CD4-positive, alpha-beta memory T cell (primary cell): ENCODE results near the gene IQSEC3. TPM values are rescaled to one million over a fixed set of nuclear protein-coding genes. Genes with fewer than 3 reads are reported as not detected.

Source experiments
- CTCF ChIA-PET: fragments of 350-600 bp; sonication (Branson Sonifier 250); formaldehyde crosslinking; loops from one replicate; lab custom pipeline; 2021; ENCODE audit warnings: inconsistent platforms; ENCODE audit not compliant: partially characterized antibody; lab: Charles Lee
- POLR2A ChIA-PET: fragments of 350-600 bp; sonication (Branson Sonifier 250); formaldehyde crosslinking; loops from one replicate; lab custom pipeline; 2021; ENCODE audit not compliant: partially characterized antibody; lab: Charles Lee
- DNase-seq, 5 donors: peaks; one replicate each; pipeline versions ENCODE4 v3.0.0 to v3.0.0-alpha.2; 2020 to 2022; ENCODE audit warnings: mixed read lengths in 1 of 5
- H3K27ac ChIP-seq: one replicate; pipeline ENCODE4 v1.7.0; 2013; ENCODE audit warnings: low read depth, low read length
- H3K27me3 ChIP-seq: 2 replicates; pipeline ENCODE4 v1.7.0; 2013; ENCODE audit warnings: mild to moderate bottlenecking, low read length, moderate library complexity; ENCODE audit not compliant: insufficient read depth
- H3K36me3 ChIP-seq: 2 replicates; pipeline ENCODE4 v1.7.0; 2013; ENCODE audit warnings: mild to moderate bottlenecking, low read length, moderate library complexity; ENCODE audit not compliant: insufficient read depth
- H3K4me1 ChIP-seq: 2 replicates; pipeline ENCODE4 v1.7.0; 2013; ENCODE audit warnings: mild to moderate bottlenecking, low read length, moderate library complexity; ENCODE audit not compliant: insufficient read depth
- H3K4me3 ChIP-seq, 2 donors: one replicate each; pipeline ENCODE4 v1.7.0; 2013; ENCODE audit warnings: low read length in 2 of 2, mild to moderate bottlenecking in 1 of 2
- H3K9me3 ChIP-seq, 2 donors: one replicate each; pipeline ENCODE4 v1.7.0; 2013; ENCODE audit warnings: low read length in 2 of 2, control low read depth in 1 of 2; ENCODE audit not compliant: control insufficient read depth in 1 of 2
- H3K27ac Mint-ChIP-seq, 7 donors: one replicate each; pipeline ENCODE4 v1.8.0; 2020 to 2021; ENCODE audit warnings: mixed read lengths in 7 of 7, mild to moderate bottlenecking in 6 of 7, inconsistent platforms in 3 of 7, moderate library complexity in 3 of 7
- H3K27me3 Mint-ChIP-seq, 2 donors: one replicate each; pipeline ENCODE4 v1.8.0; 2020 to 2021; ENCODE audit warnings: mixed read lengths in 2 of 2
- H3K36me3 Mint-ChIP-seq, 2 donors: one replicate each; pipeline ENCODE4 v1.8.0; 2020 to 2021; ENCODE audit warnings: mixed read lengths in 2 of 2, inconsistent platforms in 1 of 2, mild to moderate bottlenecking in 1 of 2
- H3K4me1 Mint-ChIP-seq, 4 donors: one replicate each; pipeline ENCODE4 v1.8.0; 2020 to 2021; ENCODE audit warnings: mixed read lengths in 4 of 4, mild to moderate bottlenecking in 1 of 4
- H3K4me3 Mint-ChIP-seq, 8 donors: one replicate each; pipeline ENCODE4 v1.8.0; 2020 to 2021; ENCODE audit warnings: mixed read lengths in 8 of 8, mild to moderate bottlenecking in 7 of 8, moderate library complexity in 6 of 8, inconsistent platforms in 3 of 8
- H3K9me3 Mint-ChIP-seq, 8 donors: one replicate each; pipeline ENCODE4 v1.8.0; 2020 to 2021; ENCODE audit warnings: mixed read lengths in 8 of 8, mild to moderate bottlenecking in 5 of 8, inconsistent platforms in 3 of 8, moderate library complexity in 1 of 8
- intact Hi-C: fragments of 100-400 bp; cut with micrococcal nuclease; formaldehyde crosslinking; loops from one replicate; pipeline ENCODE4 v1.15.1; 2023
- polyA plus RNA-seq, 2 donors: library from polyadenylated mRNA; unstranded; fragments of 300-500 nt; fragmentation: Illumina TruSeq; gene quantifications; one replicate each; pipeline ENCODE4 v1.2.3, GENCODE V29; 2021
- total RNA-seq, 2 experiments: library from RNA; stranded (reverse); gene quantifications; one replicate each; pipeline ENCODE4 v1.2.3, GENCODE V29; 2021

IQSEC3 gene
- total and polyA plus RNA-seq, 4 experiments from 2014 or later = 0.84 to 0.91 TPM; not detected in 2

GRCh38 chr12:114626-115211, 48.2 kb downstream of the IQSEC3 start:
- H3K27ac Mint-ChIP-seq = no peak overlapping the region
- H3K27ac ChIP-seq = no peak overlapping the region
- no peak for DNase-seq
- no peak overlapping the region for H3K4me3 ChIP-seq
- H3K27me3 Mint-ChIP-seq = peaks cover 21 to 37% of the 10 kb centered on the region in 2 donors
- H3K27me3 ChIP-seq = no peaks in the 10 kb centered on the region
- intact Hi-C loops = no loop called here
- H3K36me3 ChIP-seq = no peaks in the 10 kb centered on the region
- no peaks in the 10 kb centered on the region for H3K4me1 ChIP-seq
- ChIA-PET CTCF (no interaction called here), POLR2A (no interaction called here)
- no peak overlapping the region for H3K4me3 Mint-ChIP-seq
- no peaks in the 10 kb centered on the region for H3K9me3 ChIP-seq
- no peaks in the 10 kb centered on the region for H3K36me3 Mint-ChIP-seq
- H3K4me1 Mint-ChIP-seq = peaks cover 0 to 3% (median 2%) of the 10 kb centered on the region in 4 donors
- H3K9me3 Mint-ChIP-seq = no peaks in the 10 kb centered on the region

GRCh38 chr12:115518-115917, 49.0 kb downstream of the IQSEC3 start:
- peaks cover 25 to 42% of the 10 kb centered on the region in 2 donors for H3K27me3 Mint-ChIP-seq
- H3K9me3 ChIP-seq = no peaks in the 10 kb centered on the region
- no peaks in the 10 kb centered on the region for H3K9me3 Mint-ChIP-seq
- ChIA-PET CTCF (no interaction called here), POLR2A (no interaction called here)
- no peak overlapping the region for H3K4me3 ChIP-seq
- H3K4me1 Mint-ChIP-seq = no peaks in the 10 kb centered on the region
- DNase-seq = no peak
- H3K4me3 Mint-ChIP-seq = no peak overlapping the region
- intact Hi-C loops = no loop called here
- no peaks in the 10 kb centered on the region for H3K4me1 ChIP-seq
- no peak overlapping the region for H3K27ac ChIP-seq
- no peaks in the 10 kb centered on the region for H3K36me3 ChIP-seq
- H3K27ac Mint-ChIP-seq = no peak overlapping the region
- no peaks in the 10 kb centered on the region for H3K27me3 ChIP-seq
- H3K36me3 Mint-ChIP-seq = no peaks in the 10 kb centered on the region

- Histone ChIP-seq H3K36me3 (no peaks in the 10 kb centered on the region), H3K4me1 (no peaks in the 10 kb centered on the region), H3K4me3 (no peak overlapping the region), H3K27me3 (no peaks in the 10 kb centered on the region), H3K27ac (no peak overlapping the region), H3K9me3 (no peaks in the 10 kb centered on the region)
- no peak overlapping the region for H3K27ac Mint-ChIP-seq
- intact Hi-C loops = no loop called here
- no peak for DNase-seq
- no peaks in the 10 kb centered on the region for H3K9me3 Mint-ChIP-seq
- CTCF ChIA-PET = interaction anchor here (0.6 kb wide), 1 partner anchor 325 kb away, joined by 3 read pairs; no protein-coding TSS in a partner anchor
- peaks cover 24 to 42% of the 10 kb centered on the region in 2 donors for H3K27me3 Mint-ChIP-seq
- no peak overlapping the region for H3K4me3 Mint-ChIP-seq
- no peaks in the 10 kb centered on the region for H3K4me1 Mint-ChIP-seq
- POLR2A ChIA-PET = no interaction called here
- H3K36me3 Mint-ChIP-seq = no peaks in the 10 kb centered on the region
Observed at GRCh38 chr12:115960-116915, 49.7 kb downstream of the IQSEC3 start.

- Mint-ChIP-seq H3K9me3 (no peaks in the 10 kb centered on the region), H3K4me1 (no peaks in the 10 kb centered on the region), H3K36me3 (no peaks in the 10 kb centered on the region), H3K4me3 (no peak overlapping the region), H3K27ac (no peak overlapping the region), H3K27me3 (peaks cover 16 to 35% of the 10 kb centered on the region in 2 donors)
- DNase-seq = no peak
- H3K9me3 ChIP-seq = no peaks in the 10 kb centered on the region
- no peaks in the 10 kb centered on the region for H3K36me3 ChIP-seq
- CTCF ChIA-PET = no interaction called here
- no peak overlapping the region for H3K27ac ChIP-seq
- no peaks in the 10 kb centered on the region for H3K4me1 ChIP-seq
- no peaks in the 10 kb centered on the region for H3K27me3 ChIP-seq
- no peak overlapping the region for H3K4me3 ChIP-seq
- POLR2A ChIA-PET = no interaction called here
- intact Hi-C loops = no loop called here
Observed at GRCh38 chr12:117311-117710, 50.7 kb downstream of the IQSEC3 start.

- H3K27ac Mint-ChIP-seq = no peak overlapping the region
Observed at GRCh38 chr12:117816-118345, 51.3 kb downstream of the IQSEC3 start.

GRCh38 chr12:118591-118990, 52.0 kb downstream of the IQSEC3 start:
- peaks cover 18 to 38% of the 10 kb centered on the region in 2 donors for H3K27me3 Mint-ChIP-seq
- H3K4me1 Mint-ChIP-seq = no peaks in the 10 kb centered on the region
- no peak overlapping the region for H3K27ac Mint-ChIP-seq
- no peak overlapping the region for H3K4me3 ChIP-seq
- peaks cover 0 to 2% (median 0%) of the 10 kb centered on the region in 8 donors for H3K9me3 Mint-ChIP-seq
- H3K27ac ChIP-seq = no peak overlapping the region
- intact Hi-C loops = no loop called here
- DNase-seq = no peak
- ChIA-PET CTCF (no interaction called here), POLR2A (no interaction called here)
- H3K9me3 ChIP-seq = no peaks in the 10 kb centered on the region
- no peaks in the 10 kb centered on the region for H3K36me3 Mint-ChIP-seq
- no peak overlapping the region for H3K4me3 Mint-ChIP-seq
- H3K27me3 ChIP-seq = no peaks in the 10 kb centered on the region
- no peaks in the 10 kb centered on the region for H3K4me1 ChIP-seq
- H3K36me3 ChIP-seq = no peaks in the 10 kb centered on the region

More at GRCh38 chr12:117816-118345, 51.3 kb downstream of the IQSEC3 start:
- peaks cover 0 to 2% (median 0%) of the 10 kb centered on the region in 8 donors for H3K9me3 Mint-ChIP-seq
- Histone ChIP-seq H3K36me3 (no peaks in the 10 kb centered on the region), H3K9me3 (no peaks in the 10 kb centered on the region), H3K4me3 (no peak overlapping the region), H3K4me1 (no peaks in the 10 kb centered on the region), H3K27ac (no peak overlapping the region), H3K27me3 (no peaks in the 10 kb centered on the region)
- ChIA-PET CTCF (no interaction called here), POLR2A (no interaction called here)
- intact Hi-C loops = no loop called here
- H3K4me3 Mint-ChIP-seq = no peak overlapping the region
- H3K36me3 Mint-ChIP-seq = no peaks in the 10 kb centered on the region
- DNase-seq = no peak
- H3K4me1 Mint-ChIP-seq = no peaks in the 10 kb centered on the region
- H3K27me3 Mint-ChIP-seq = peaks cover 17 to 37% of the 10 kb centered on the region in 2 donors

GRCh38 chr12:120951-121350, 54.4 kb downstream of the IQSEC3 start:
- intact Hi-C loops = no loop called here
- Histone ChIP-seq H3K4me3 (no peak overlapping the region), H3K4me1 (no peaks in the 10 kb centered on the region), H3K27ac (no peak overlapping the region), H3K36me3 (no peaks in the 10 kb centered on the region), H3K9me3 (no peaks in the 10 kb centered on the region), H3K27me3 (no peaks in the 10 kb centered on the region)
- peaks cover 0 to 2% (median 0%) of the 10 kb centered on the region in 8 donors for H3K9me3 Mint-ChIP-seq
- H3K4me1 Mint-ChIP-seq = no peaks in the 10 kb centered on the region
- ChIA-PET POLR2A (no interaction called here), CTCF (no interaction called here)
- H3K27ac Mint-ChIP-seq = no peak overlapping the region
- H3K36me3 Mint-ChIP-seq = no peaks in the 10 kb centered on the region
- H3K4me3 Mint-ChIP-seq = no peak overlapping the region
- DNase-seq = no peak
- H3K27me3 Mint-ChIP-seq = peaks cover 12 to 24% of the 10 kb centered on the region in 2 donors
